Neural progenitor cell (in vitro differentiated cells): Measurements from ENCODE around the gene GLDN. TPM values are rescaled to one million over a fixed set of nuclear protein-coding genes. Genes with fewer than 3 reads are reported as not detected.

Source experiments
- DNase-seq: peaks from one replicate; pipeline ENCODE4 v3.0.0-alpha.2; 2016; ENCODE audit warnings: low spot score
- H2AFZ ChIP-seq: fragments of 200-600 bp; sonication (generic); replicated peaks from 2 replicates; pipeline ENCODE4 v1.6.1; 2016; ENCODE audit warnings: antibody characterized with exemption
- H3F3A ChIP-seq: fragments of 200-600 bp; sonication (generic); 2 replicates; pipeline ENCODE4 v1.6.1; 2016; ENCODE audit warnings: antibody characterized with exemption, low read depth
- H3K27ac ChIP-seq: fragments of 200-600 bp; sonication (generic); 2 replicates; pipeline ENCODE4 v1.5.1; 2016; ENCODE audit warnings: mild to moderate bottlenecking
- H3K27me3 ChIP-seq: fragments of 200-600 bp; sonication (generic); 2 replicates; pipeline ENCODE4 v1.6.1; 2016; ENCODE audit warnings: mild to moderate bottlenecking, moderate library complexity
- H3K36me3 ChIP-seq: fragments of 200-600 bp; sonication (generic); 2 replicates; pipeline ENCODE4 v1.5.1; 2016
- H3K4me1 ChIP-seq: fragments of 200-600 bp; sonication (generic); 2 replicates; pipeline ENCODE4 v1.6.1; 2016; ENCODE audit warnings: mixed run types
- H3K4me2 ChIP-seq: fragments of 200-600 bp; sonication (generic); 2 replicates; pipeline ENCODE4 v1.6.1; 2016
- H3K4me3 ChIP-seq: fragments of 200-600 bp; sonication (generic); 2 replicates; pipeline ENCODE4 v1.5.1; 2016
- H3K79me2 ChIP-seq: fragments of 200-600 bp; sonication (generic); 2 replicates; pipeline ENCODE4 v1.6.1; 2016; ENCODE audit warnings: low read depth
- H3K9ac ChIP-seq: fragments of 200-600 bp; sonication (generic); 2 replicates; pipeline ENCODE4 v1.6.1; 2016
- H3K9me3 ChIP-seq: fragments of 200-600 bp; sonication (generic); 2 replicates; pipeline ENCODE4 v1.5.1; 2016; ENCODE audit warnings: low read depth
- H4K20me1 ChIP-seq: fragments of 200-600 bp; sonication (generic); 2 replicates; pipeline ENCODE4 v1.6.1; 2016; ENCODE audit warnings: low read depth
- H3K27ac Mint-ChIP-seq: 3 replicates; pipeline ENCODE4 v1.8.0; 2021; ENCODE audit warnings: mixed read lengths
- H3K27me3 Mint-ChIP-seq: 2 replicates; pipeline ENCODE4 v1.8.0; 2022; ENCODE audit warnings: low read depth, mild to moderate bottlenecking, inconsistent platforms, moderate library complexity, mixed read lengths; ENCODE audit not compliant: insufficient read depth
- H3K36me3 Mint-ChIP-seq: 3 replicates; pipeline ENCODE4 v1.8.0; 2021; ENCODE audit warnings: mixed read lengths
- H3K4me1 Mint-ChIP-seq: 3 replicates; pipeline ENCODE4 v1.8.0; 2021; ENCODE audit warnings: mixed read lengths
- H3K4me3 Mint-ChIP-seq: 3 replicates; pipeline ENCODE4 v1.8.0; 2021; ENCODE audit warnings: mild to moderate bottlenecking, moderate library complexity, mixed read lengths
- H3K9me3 Mint-ChIP-seq: 3 replicates; pipeline ENCODE4 v1.8.0; 2020; ENCODE audit warnings: mixed read lengths
- EZH2 ChIP-seq: fragments of 200-600 bp; sonication (generic); IDR thresholded peaks from 2 replicates; pipeline ENCODE4 v1.6.1; 2017; ENCODE audit warnings: antibody characterized with exemption, mild to moderate bottlenecking, moderate library complexity
- EZH2phosphoT487 ChIP-seq: fragments of 200-600 bp; sonication (generic); IDR thresholded peaks from 2 replicates; pipeline ENCODE4 v1.6.1; 2017; ENCODE audit warnings: antibody characterized with exemption
- total RNA-seq: library from RNA; depleted of rRNA; stranded (reverse); fragments of >200 nt; gene quantifications from 2 replicates; pipeline ENCODE4 v1.2.3, GENCODE V29; 2015; ENCODE audit warnings: low replicate concordance
- TF ChIP-seq, protein P1 (sequence below): fragments of 200-600 bp; sonication (generic); IDR thresholded peaks from 2 replicates; pipeline ENCODE4 v1.5.1; 2017; ENCODE audit warnings: antibody characterized with exemption, mild to moderate bottlenecking

Gene GLDN
- total RNA-seq, 1 donor from 2014 or later: 5.3 TPM

- H3F3A ChIP-seq: no peaks in the 10 kb centered on the region
- H4K20me1 ChIP-seq: peaks cover 9% of the 10 kb centered on the region
- Mint-ChIP-seq H3K4me1 (no peaks in the 10 kb centered on the region), H3K36me3 (no peaks in the 10 kb centered on the region), H3K27ac (no peak overlapping the region), H3K27me3 (peaks cover 26% of the 10 kb centered on the region), H3K4me3 (no peak overlapping the region), H3K9me3 (no peaks in the 10 kb centered on the region)
- TF ChIP-seq EZH2phosphoT487: no peak
- TF ChIP-seq EZH2: no peak
- TF ChIP-seq, protein P1, sequence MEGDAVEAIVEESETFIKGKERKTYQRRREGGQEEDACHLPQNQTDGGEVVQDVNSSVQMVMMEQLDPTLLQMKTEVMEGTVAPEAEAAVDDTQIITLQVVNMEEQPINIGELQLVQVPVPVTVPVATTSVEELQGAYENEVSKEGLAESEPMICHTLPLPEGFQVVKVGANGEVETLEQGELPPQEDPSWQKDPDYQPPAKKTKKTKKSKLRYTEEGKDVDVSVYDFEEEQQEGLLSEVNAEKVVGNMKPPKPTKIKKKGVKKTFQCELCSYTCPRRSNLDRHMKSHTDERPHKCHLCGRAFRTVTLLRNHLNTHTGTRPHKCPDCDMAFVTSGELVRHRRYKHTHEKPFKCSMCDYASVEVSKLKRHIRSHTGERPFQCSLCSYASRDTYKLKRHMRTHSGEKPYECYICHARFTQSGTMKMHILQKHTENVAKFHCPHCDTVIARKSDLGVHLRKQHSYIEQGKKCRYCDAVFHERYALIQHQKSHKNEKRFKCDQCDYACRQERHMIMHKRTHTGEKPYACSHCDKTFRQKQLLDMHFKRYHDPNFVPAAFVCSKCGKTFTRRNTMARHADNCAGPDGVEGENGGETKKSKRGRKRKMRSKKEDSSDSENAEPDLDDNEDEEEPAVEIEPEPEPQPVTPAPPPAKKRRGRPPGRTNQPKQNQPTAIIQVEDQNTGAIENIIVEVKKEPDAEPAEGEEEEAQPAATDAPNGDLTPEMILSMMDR: no peak
- H3K4me2 ChIP-seq: no peak overlapping the region
- H3K4me1 ChIP-seq: peaks cover 8% of the 10 kb centered on the region
- peaks cover 67% of the 10 kb centered on the region for H3K27me3 ChIP-seq
- no peak overlapping the region for H3K27ac ChIP-seq
- H3K79me2 ChIP-seq: no peaks in the 10 kb centered on the region
- no peaks in the 10 kb centered on the region for H3K36me3 ChIP-seq
- H2AFZ ChIP-seq: no peak overlapping the region
- H3K9ac ChIP-seq: no peak overlapping the region
- DNase-seq: no peak
- no peaks in the 10 kb centered on the region for H3K9me3 ChIP-seq
- no peak overlapping the region for H3K4me3 ChIP-seq
These were observed 2.0 kb downstream of the GLDN start for GRCh38 chr15:51343466-51343865.

GRCh38 chr15:51346136-51346535, 4.7 kb downstream of the GLDN start:
- Histone ChIP-seq H2AFZ (no peak overlapping the region), H3K4me3 (no peak overlapping the region), H3K9me3 (no peaks in the 10 kb centered on the region), H3K36me3 (no peaks in the 10 kb centered on the region), H3K9ac (no peak overlapping the region), H3K79me2 (no peaks in the 10 kb centered on the region), H3K27me3 (peaks cover 40% of the 10 kb centered on the region), H4K20me1 (peaks cover 9% of the 10 kb centered on the region), H3K27ac (no peak overlapping the region), H3F3A (no peaks in the 10 kb centered on the region), H3K4me1 (peaks cover 8% of the 10 kb centered on the region), H3K4me2 (no peak overlapping the region)
- Mint-ChIP-seq H3K4me1 (no peaks in the 10 kb centered on the region), H3K4me3 (no peak overlapping the region), H3K9me3 (no peaks in the 10 kb centered on the region), H3K27ac (no peak overlapping the region), H3K27me3 (peaks cover 12% of the 10 kb centered on the region), H3K36me3 (no peaks in the 10 kb centered on the region)
- TF ChIP-seq EZH2 (no peak), EZH2phosphoT487 (no peak)
- TF ChIP-seq, protein P1: no peak
- no peak for DNase-seq

GRCh38 chr15:51348688-51349087, 7.2 kb downstream of the GLDN start:
- H3K4me1 ChIP-seq: no peaks in the 10 kb centered on the region
- H3K4me3 Mint-ChIP-seq: no peak overlapping the region
- no peaks in the 10 kb centered on the region for H3K36me3 ChIP-seq
- H3K36me3 Mint-ChIP-seq: no peaks in the 10 kb centered on the region
- no peak overlapping the region for H3K9ac ChIP-seq
- H3K27ac Mint-ChIP-seq: no peak overlapping the region
- H3K27ac ChIP-seq: no peak overlapping the region
- H3K4me2 ChIP-seq: no peak overlapping the region
- no peak for TF ChIP-seq EZH2
- TF ChIP-seq EZH2phosphoT487: no peak
- TF ChIP-seq, protein P1: no peak
- no peak overlapping the region for H2AFZ ChIP-seq
- H3K4me3 ChIP-seq: no peak overlapping the region
- H3K4me1 Mint-ChIP-seq: no peaks in the 10 kb centered on the region
- H3F3A ChIP-seq: no peaks in the 10 kb centered on the region
- no peaks in the 10 kb centered on the region for H4K20me1 ChIP-seq
- H3K27me3 Mint-ChIP-seq: no peaks in the 10 kb centered on the region
- no peak for DNase-seq
- H3K9me3 ChIP-seq: no peaks in the 10 kb centered on the region
- peaks cover 15% of the 10 kb centered on the region for H3K27me3 ChIP-seq
- H3K9me3 Mint-ChIP-seq: no peaks in the 10 kb centered on the region
- no peaks in the 10 kb centered on the region for H3K79me2 ChIP-seq
